GM13976 (cell line): ENCODE results near the gene ATP2C2.

Experiments
- DNase-seq: peaks from one replicate; pipeline ENCODE4 v3.0.0; 2012; ENCODE audit warnings: low spot score
- CTCF ChIP-seq: IDR thresholded peaks from 2 replicates; pipeline ENCODE4 v1.5.1; 2012; ENCODE audit warnings: borderline replicate concordance, mild to moderate bottlenecking; ENCODE audit not compliant: insufficient read depth; ENCODE audit errors: extremely low read depth, missing control alignments, control extremely low read depth
- in situ Hi-C: fragments of 300-500 bp; cut with MboI; formaldehyde crosslinking; loops from one replicate; pipeline ENCODE4 v1.12.0; 2022; ENCODE audit warnings: low sequenced_read_pairs, mixed read lengths, inconsistent platforms; ENCODE audit not compliant: unreplicated experiment

The ATP2C2 gene

GRCh38 chr16:84509032-84509950 lies 141.0 kb downstream of the ATP2C2 start:
- no peak for TF ChIP-seq CTCF
- in situ Hi-C loops, result loop anchor here (25.0 kb wide), 1 partner anchor 453 kb away; no protein-coding TSS in a partner anchor
- no peak for DNase-seq

- TF ChIP-seq CTCF, result peak; percentile 90
- peak; percentile 70 for DNase-seq
- in situ Hi-C loops, result loop anchor here (5.0 to 25.0 kb wide), 3 partner anchors 111 to 451 kb away; no protein-coding TSS in a partner anchor
Observed at GRCh38 chr16:84511180-84511800, 143.0 kb downstream of the ATP2C2 start.

- TF ChIP-seq CTCF, result no peak
- DNase-seq, result no peak
- in situ Hi-C loops, result loop anchor here (5.0 to 25.0 kb wide), 3 partner anchors 110 to 450 kb away; no protein-coding TSS in a partner anchor
Observed at GRCh38 chr16:84511831-84512230, 143.5 kb downstream of the ATP2C2 start.

- TF ChIP-seq CTCF, result no peak
- in situ Hi-C loops, result loop anchor here (5.0 to 25.0 kb wide), 3 partner anchors 109 to 449 kb away; no protein-coding TSS in a partner anchor
Observed at GRCh38 chr16:84513123-84513522, 144.8 kb downstream of the ATP2C2 start.

GRCh38 chr16:84513666-84514065 lies 145.3 kb downstream of the ATP2C2 start:
- no peak for TF ChIP-seq CTCF
- no peak for DNase-seq
- in situ Hi-C loops, result loop anchor here (5.0 to 25.0 kb wide), 3 partner anchors 109 to 449 kb away; no protein-coding TSS in a partner anchor

More at GRCh38 chr16:84513123-84513522, 144.8 kb downstream of the ATP2C2 start:
- no peak for DNase-seq
